HL-60 (cell line): Measurements from ENCODE around the gene ATP8A1.

ENCODE experiments used
- DNase-seq, 2 experiments: peaks; one replicate each; pipeline ENCODE4 v3.0.0-alpha.2; 2010 to 2020; ENCODE audit warnings: low read depth in 1 of 2, low spot score in 1 of 2
- H3K27ac ChIP-seq: fragments of 250-450 bp; sonication (Bioruptor Pico); replicated peaks from 2 replicates; pipeline ENCODE4 v1.5.1; 2020; ENCODE audit warnings: mild to moderate bottlenecking, moderate library complexity
- H3K27me3 ChIP-seq: fragments of 250-450 bp; sonication (Bioruptor Pico); 2 replicates; pipeline ENCODE4 v1.5.1; 2021; ENCODE audit warnings: mild to moderate bottlenecking, moderate library complexity; ENCODE audit not compliant: insufficient read depth, poor library complexity, severe bottlenecking
- H3K4me3 ChIP-seq: replicated peaks from 2 replicates; pipeline ENCODE4 v1.5.1; 2011; ENCODE audit warnings: mild to moderate bottlenecking, control low read depth, low read length; ENCODE audit not compliant: insufficient read depth
- GABPA ChIP-seq: IDR thresholded peaks from 2 replicates; pipeline ENCODE4 v1.6.1; 2012; ENCODE audit warnings: low read depth
- POLR2AphosphoS5 ChIP-seq: IDR thresholded peaks from 2 replicates; pipeline ENCODE4 v1.6.1; 2012; ENCODE audit warnings: low read depth
- SPI1 ChIP-seq: IDR thresholded peaks from 2 replicates; pipeline ENCODE4 v1.6.1; 2012; ENCODE audit warnings: low read depth, mild to moderate bottlenecking, borderline replicate concordance
- TF ChIP-seq, protein P1 (sequence below): IDR thresholded peaks from one replicate; pipeline ENCODE4 v1.5.1; 2011; ENCODE audit warnings: low read length, control low read depth, inconsistent platforms; ENCODE audit not compliant: insufficient read depth
- TF ChIP-seq, protein P2 (sequence below): IDR thresholded peaks from 2 replicates; pipeline ENCODE4 v1.6.1; 2012; ENCODE audit warnings: low read depth; ENCODE audit not compliant: insufficient replicate concordance

ATP8A1 gene

DNA sequence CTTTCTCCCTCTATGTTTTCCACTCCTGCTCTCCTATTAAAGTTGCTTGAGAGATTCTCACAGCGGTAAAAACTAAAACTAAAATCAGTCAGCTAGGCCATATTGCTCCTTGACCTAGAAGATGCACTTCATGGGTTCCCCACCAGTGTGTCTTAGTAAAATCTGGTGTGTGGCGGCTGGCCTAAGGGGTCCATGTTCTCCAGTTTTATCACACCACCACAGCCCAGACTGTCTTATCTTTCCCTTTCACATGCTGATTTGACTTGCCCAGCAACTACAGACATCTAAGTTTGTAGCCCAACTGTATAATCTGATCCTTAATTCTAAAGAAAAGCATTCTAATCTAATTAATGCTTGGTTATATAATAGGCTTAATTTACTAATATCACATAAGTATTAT lies 68.0 kb downstream of the ATP8A1 start:
- TF ChIP-seq, protein P1, sequence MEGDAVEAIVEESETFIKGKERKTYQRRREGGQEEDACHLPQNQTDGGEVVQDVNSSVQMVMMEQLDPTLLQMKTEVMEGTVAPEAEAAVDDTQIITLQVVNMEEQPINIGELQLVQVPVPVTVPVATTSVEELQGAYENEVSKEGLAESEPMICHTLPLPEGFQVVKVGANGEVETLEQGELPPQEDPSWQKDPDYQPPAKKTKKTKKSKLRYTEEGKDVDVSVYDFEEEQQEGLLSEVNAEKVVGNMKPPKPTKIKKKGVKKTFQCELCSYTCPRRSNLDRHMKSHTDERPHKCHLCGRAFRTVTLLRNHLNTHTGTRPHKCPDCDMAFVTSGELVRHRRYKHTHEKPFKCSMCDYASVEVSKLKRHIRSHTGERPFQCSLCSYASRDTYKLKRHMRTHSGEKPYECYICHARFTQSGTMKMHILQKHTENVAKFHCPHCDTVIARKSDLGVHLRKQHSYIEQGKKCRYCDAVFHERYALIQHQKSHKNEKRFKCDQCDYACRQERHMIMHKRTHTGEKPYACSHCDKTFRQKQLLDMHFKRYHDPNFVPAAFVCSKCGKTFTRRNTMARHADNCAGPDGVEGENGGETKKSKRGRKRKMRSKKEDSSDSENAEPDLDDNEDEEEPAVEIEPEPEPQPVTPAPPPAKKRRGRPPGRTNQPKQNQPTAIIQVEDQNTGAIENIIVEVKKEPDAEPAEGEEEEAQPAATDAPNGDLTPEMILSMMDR, result no peak
- TF ChIP-seq GABPA (no peak), SPI1 (no peak), POLR2AphosphoS5 (no peak)
- TF ChIP-seq, protein P2, sequence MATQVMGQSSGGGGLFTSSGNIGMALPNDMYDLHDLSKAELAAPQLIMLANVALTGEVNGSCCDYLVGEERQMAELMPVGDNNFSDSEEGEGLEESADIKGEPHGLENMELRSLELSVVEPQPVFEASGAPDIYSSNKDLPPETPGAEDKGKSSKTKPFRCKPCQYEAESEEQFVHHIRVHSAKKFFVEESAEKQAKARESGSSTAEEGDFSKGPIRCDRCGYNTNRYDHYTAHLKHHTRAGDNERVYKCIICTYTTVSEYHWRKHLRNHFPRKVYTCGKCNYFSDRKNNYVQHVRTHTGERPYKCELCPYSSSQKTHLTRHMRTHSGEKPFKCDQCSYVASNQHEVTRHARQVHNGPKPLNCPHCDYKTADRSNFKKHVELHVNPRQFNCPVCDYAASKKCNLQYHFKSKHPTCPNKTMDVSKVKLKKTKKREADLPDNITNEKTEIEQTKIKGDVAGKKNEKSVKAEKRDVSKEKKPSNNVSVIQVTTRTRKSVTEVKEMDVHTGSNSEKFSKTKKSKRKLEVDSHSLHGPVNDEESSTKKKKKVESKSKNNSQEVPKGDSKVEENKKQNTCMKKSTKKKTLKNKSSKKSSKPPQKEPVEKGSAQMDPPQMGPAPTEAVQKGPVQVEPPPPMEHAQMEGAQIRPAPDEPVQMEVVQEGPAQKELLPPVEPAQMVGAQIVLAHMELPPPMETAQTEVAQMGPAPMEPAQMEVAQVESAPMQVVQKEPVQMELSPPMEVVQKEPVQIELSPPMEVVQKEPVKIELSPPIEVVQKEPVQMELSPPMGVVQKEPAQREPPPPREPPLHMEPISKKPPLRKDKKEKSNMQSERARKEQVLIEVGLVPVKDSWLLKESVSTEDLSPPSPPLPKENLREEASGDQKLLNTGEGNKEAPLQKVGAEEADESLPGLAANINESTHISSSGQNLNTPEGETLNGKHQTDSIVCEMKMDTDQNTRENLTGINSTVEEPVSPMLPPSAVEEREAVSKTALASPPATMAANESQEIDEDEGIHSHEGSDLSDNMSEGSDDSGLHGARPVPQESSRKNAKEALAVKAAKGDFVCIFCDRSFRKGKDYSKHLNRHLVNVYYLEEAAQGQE, result no peak
- DNase-seq, result no peak
- Histone ChIP-seq H3K4me3 (no peak overlapping the region), H3K27me3 (no peaks in the 10 kb centered on the region), H3K27ac (no peak overlapping the region)

DNA sequence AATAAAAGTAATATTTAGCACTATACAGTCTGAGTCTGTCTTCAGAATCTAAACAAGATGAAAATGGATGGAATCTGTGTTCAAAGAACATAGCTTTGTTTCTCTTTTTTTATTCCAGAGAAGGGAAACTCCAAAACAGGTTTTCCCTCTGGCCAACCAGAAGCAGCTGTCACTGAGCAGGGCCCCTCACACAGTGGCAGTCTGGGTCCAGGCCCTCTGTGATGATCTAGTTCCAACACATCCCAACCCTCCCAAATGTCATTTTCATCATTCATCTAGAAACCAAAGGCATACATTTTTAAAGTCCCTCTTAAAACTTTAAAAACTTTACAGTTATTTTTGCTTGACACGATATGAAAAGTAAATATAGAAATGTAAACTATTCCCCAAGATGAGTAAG lies 70.1 kb downstream of the ATP8A1 start:
- DNase-seq, result no peak
- TF ChIP-seq, protein P1, result no peak
- TF ChIP-seq GABPA, result no peak
- TF ChIP-seq, protein P2, result no peak
- TF ChIP-seq SPI1, result no peak
- TF ChIP-seq POLR2AphosphoS5, result no peak
- H3K4me3 ChIP-seq, result no peak overlapping the region
- no peaks in the 10 kb centered on the region for H3K27me3 ChIP-seq
- no peak overlapping the region for H3K27ac ChIP-seq

DNA sequence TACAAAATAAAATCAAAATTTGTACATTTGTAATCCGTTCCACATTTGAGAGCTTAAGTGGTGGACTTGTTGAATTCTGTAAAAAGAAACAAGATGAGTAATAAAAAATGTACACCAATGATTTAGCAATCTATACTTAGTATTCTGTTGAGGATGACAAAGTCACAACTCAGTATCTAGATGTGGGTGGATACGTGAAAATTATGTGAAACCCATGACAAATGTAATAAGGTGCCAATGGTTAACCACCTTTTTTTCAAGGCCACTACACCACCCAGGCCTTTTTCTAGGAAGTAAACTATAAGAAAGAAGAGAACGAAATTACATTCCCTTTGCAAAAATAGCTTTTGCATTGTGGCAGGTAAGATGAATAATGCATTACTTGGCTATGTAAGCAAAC lies 77.0 kb downstream of the ATP8A1 start:
- DNase-seq, result no peak
- Histone ChIP-seq H3K27me3 (no peaks in the 10 kb centered on the region), H3K27ac (no peak overlapping the region), H3K4me3 (no peak overlapping the region)
- TF ChIP-seq, protein P1, result no peak
- TF ChIP-seq, protein P2, result no peak
